Caco-2 (cell line): Measurements from ENCODE around the gene DIPK2B. TPM values are rescaled to one million over a fixed set of nuclear protein-coding genes. Genes with fewer than 3 reads are reported as not detected.

ENCODE experiments used
- BruUV-seq: library from RNA; stranded (reverse); fragments of 400-500 nt; replicated peaks from 2 replicates; lab custom pipeline; 2021; lab: Mats Ljungman, UMichigan
- CTCF ChIA-PET: fragments of 300-600 bp; sonication (Branson Sonifier 250); formaldehyde crosslinking; loops from one replicate; lab custom pipeline; 2022; ENCODE audit warnings: antibody characterized with exemption; lab: Charles Lee
- POLR2A ChIA-PET: fragments of 300-600 bp; sonication (Branson Sonifier 250); formaldehyde crosslinking; loops from one replicate; lab custom pipeline; 2022; ENCODE audit warnings: antibody characterized with exemption; lab: Charles Lee
- DNase-seq, 2 experiments: peaks; one replicate each; pipeline versions ENCODE4 v3.0.0 to v3.0.0-alpha.2; 2020 to 2022
- H3K27me3 ChIP-seq: replicated peaks from 2 replicates; pipeline ENCODE4 v1.6.0; 2011; ENCODE audit warnings: low read length; ENCODE audit not compliant: control insufficient read depth, insufficient read depth
- H3K36me3 ChIP-seq: 2 replicates; pipeline ENCODE4 v1.5.1; 2011; ENCODE audit warnings: low read length; ENCODE audit not compliant: control insufficient read depth, insufficient read depth
- H3K4me1 ChIP-seq: fragments of 250-450 bp; sonication (Bioruptor Pico); 2 replicates; pipeline ENCODE4 v1.5.1; 2020; ENCODE audit warnings: mild to moderate bottlenecking
- H3K4me3 ChIP-seq: 2 replicates; pipeline ENCODE4 v1.5.1; 2011; ENCODE audit warnings: low read depth, mild to moderate bottlenecking, control low read depth, low read length
- H3K9me3 ChIP-seq: fragments of 250-450 bp; sonication (Bioruptor Pico); 2 replicates; pipeline ENCODE4 v1.5.1; 2020; ENCODE audit warnings: mild to moderate bottlenecking, moderate library complexity
- H3K27ac Mint-ChIP-seq: one replicate; pipeline ENCODE4 v1.8.0; 2022; ENCODE audit warnings: mixed read lengths; ENCODE audit not compliant: unreplicated experiment
- H3K27me3 Mint-ChIP-seq: one replicate; pipeline ENCODE4 v1.8.0; 2022; ENCODE audit warnings: mixed read lengths; ENCODE audit not compliant: insufficient read depth, unreplicated experiment
- H3K36me3 Mint-ChIP-seq: one replicate; pipeline ENCODE4 v1.8.0; 2022; ENCODE audit warnings: mild to moderate bottlenecking, mixed read lengths; ENCODE audit not compliant: insufficient read depth, unreplicated experiment
- H3K4me1 Mint-ChIP-seq: one replicate; pipeline ENCODE4 v1.8.0; 2022; ENCODE audit warnings: low read depth, mixed read lengths; ENCODE audit not compliant: unreplicated experiment
- H3K4me3 Mint-ChIP-seq: one replicate; pipeline ENCODE4 v1.8.0; 2022; ENCODE audit warnings: mild to moderate bottlenecking, moderate library complexity, mixed read lengths; ENCODE audit not compliant: unreplicated experiment
- H3K9me3 Mint-ChIP-seq: one replicate; pipeline ENCODE4 v1.8.0; 2022; ENCODE audit warnings: mixed read lengths; ENCODE audit not compliant: unreplicated experiment
- intact Hi-C: fragments of 100-400 bp; cut with micrococcal nuclease; formaldehyde crosslinking; loops from one replicate; pipeline ENCODE4 v1.10.0; 2022; ENCODE audit not compliant: unreplicated experiment
- total RNA-seq: library from RNA; stranded (reverse); gene quantifications from 2 replicates; pipeline ENCODE4 v1.2.3, GENCODE V29; 2022
- TF ChIP-seq, protein P1 (sequence below), 2 experiments: fragments of 200-600 bp in 1 of 2; IDR thresholded peaks; 1 replicate in 1 of 2; 2 replicates in 1 of 2; pipeline versions ENCODE4 v1.5.1 to v1.8.0; 2011 to 2022; ENCODE audit warnings: antibody characterized with exemption in 1 of 2, control low read depth in 1 of 2, inconsistent platforms in 1 of 2, low read depth in 1 of 2, low read length in 1 of 2, mild to moderate bottlenecking in 1 of 2, moderate library complexity in 1 of 2; ENCODE audit not compliant: insufficient read depth in 1 of 2, severe bottlenecking in 1 of 2, unreplicated experiment in 1 of 2

Gene DIPK2B
- total RNA-seq, 1 experiment from 2014 or later = not detected

DNA sequence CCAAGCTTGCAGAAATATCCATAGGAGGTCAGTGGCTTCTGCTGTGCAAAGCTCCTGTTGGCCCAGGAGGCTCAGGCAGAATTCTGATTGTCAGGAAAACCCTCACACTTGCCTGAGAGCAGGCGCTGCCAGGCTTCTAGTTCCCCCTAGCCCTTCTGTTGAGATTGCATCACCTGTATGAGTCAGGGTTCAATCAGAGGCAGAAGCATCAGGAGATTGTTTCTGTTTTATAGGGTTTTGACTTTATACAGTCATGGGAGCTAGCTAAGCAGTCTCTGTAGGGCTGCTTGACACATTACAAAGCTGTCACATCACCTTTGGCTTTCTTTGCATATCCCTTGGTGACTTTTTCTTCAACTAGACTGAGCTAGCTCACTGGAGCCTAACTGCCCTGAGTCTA, 27.8 kb downstream of the DIPK2B start:
- H3K4me1 Mint-ChIP-seq = no peaks in the 10 kb centered on the region

DNA sequence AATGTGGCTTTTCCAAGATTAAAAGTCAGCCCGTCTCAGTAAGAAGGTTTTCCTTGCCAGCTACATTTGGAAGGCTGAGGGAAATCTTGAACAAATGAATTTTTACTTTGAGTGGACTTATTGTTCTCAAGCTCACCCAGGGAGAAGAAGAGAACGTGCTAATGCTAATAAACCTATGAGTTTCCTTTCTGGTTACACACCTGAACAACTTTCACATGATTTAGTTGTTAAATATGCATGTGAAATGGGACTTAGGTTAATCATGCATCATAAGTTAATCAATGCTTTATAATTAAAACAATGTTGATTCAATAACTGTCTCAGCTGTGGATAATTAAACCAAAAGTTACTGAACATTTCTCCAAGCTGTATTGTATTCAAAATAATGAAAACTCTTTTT, 33.9 kb downstream of the DIPK2B start:
- H3K36me3 Mint-ChIP-seq = no peaks in the 10 kb centered on the region
- POLR2A ChIA-PET = no interaction called here
- no peak overlapping the region for H3K4me3 Mint-ChIP-seq
- H3K9me3 Mint-ChIP-seq = no peaks in the 10 kb centered on the region
- no TSS peak for BruUV-seq
- TF ChIP-seq, protein P1, sequence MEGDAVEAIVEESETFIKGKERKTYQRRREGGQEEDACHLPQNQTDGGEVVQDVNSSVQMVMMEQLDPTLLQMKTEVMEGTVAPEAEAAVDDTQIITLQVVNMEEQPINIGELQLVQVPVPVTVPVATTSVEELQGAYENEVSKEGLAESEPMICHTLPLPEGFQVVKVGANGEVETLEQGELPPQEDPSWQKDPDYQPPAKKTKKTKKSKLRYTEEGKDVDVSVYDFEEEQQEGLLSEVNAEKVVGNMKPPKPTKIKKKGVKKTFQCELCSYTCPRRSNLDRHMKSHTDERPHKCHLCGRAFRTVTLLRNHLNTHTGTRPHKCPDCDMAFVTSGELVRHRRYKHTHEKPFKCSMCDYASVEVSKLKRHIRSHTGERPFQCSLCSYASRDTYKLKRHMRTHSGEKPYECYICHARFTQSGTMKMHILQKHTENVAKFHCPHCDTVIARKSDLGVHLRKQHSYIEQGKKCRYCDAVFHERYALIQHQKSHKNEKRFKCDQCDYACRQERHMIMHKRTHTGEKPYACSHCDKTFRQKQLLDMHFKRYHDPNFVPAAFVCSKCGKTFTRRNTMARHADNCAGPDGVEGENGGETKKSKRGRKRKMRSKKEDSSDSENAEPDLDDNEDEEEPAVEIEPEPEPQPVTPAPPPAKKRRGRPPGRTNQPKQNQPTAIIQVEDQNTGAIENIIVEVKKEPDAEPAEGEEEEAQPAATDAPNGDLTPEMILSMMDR (IDR thresholded peaks at IDR 0.05; ENCODE audit: insufficient read depth in 1 of 2, low read depth in 1 of 2, low read length in 1 of 2, severe bottlenecking in 1 of 2, unreplicated experiment in 1 of 2) = no peak
- H3K27me3 Mint-ChIP-seq = no peaks in the 10 kb centered on the region
- no peaks in the 10 kb centered on the region for H3K9me3 ChIP-seq
- no peak for DNase-seq
- H3K27me3 ChIP-seq = no peaks in the 10 kb centered on the region
- intact Hi-C loops = no loop called here
- no peaks in the 10 kb centered on the region for H3K4me1 ChIP-seq
- no peak overlapping the region for H3K27ac Mint-ChIP-seq
- no peaks in the 10 kb centered on the region for H3K36me3 ChIP-seq
- H3K4me1 Mint-ChIP-seq = no peaks in the 10 kb centered on the region
- no peak overlapping the region for H3K4me3 ChIP-seq
- CTCF ChIA-PET = no interaction called here

More for the DNA sequence above, 27.8 kb downstream of the DIPK2B start:
- H3K4me3 Mint-ChIP-seq = no peak overlapping the region
- Histone ChIP-seq H3K27me3 (no peaks in the 10 kb centered on the region), H3K4me1 (no peaks in the 10 kb centered on the region), H3K36me3 (no peaks in the 10 kb centered on the region), H3K9me3 (no peaks in the 10 kb centered on the region), H3K4me3 (no peak overlapping the region)
- ChIA-PET POLR2A (no interaction called here), CTCF (no interaction called here)
- H3K27ac Mint-ChIP-seq = no peak overlapping the region
- intact Hi-C loops = no loop called here
- BruUV-seq = no TSS peak
- no peak for DNase-seq
- TF ChIP-seq, protein P1 (IDR thresholded peaks at IDR 0.05; ENCODE audit: insufficient read depth in 1 of 2, low read depth in 1 of 2, low read length in 1 of 2, severe bottlenecking in 1 of 2, unreplicated experiment in 1 of 2) = no peak
- H3K36me3 Mint-ChIP-seq = no peaks in the 10 kb centered on the region
- H3K9me3 Mint-ChIP-seq = peaks cover 9% of the 10 kb centered on the region
- no peaks in the 10 kb centered on the region for H3K27me3 Mint-ChIP-seq

- BruUV-seq = no TSS peak
- POLR2A ChIA-PET = no interaction called here
Measured at GRCh38 chrX:45165726-45166125, 35.0 kb downstream of the DIPK2B start.

More at GRCh38 chrX:45165726-45166125, 35.0 kb downstream of the DIPK2B start:
- no peaks in the 10 kb centered on the region for H3K36me3 Mint-ChIP-seq
- no peak overlapping the region for H3K27ac Mint-ChIP-seq
- no peaks in the 10 kb centered on the region for H3K27me3 Mint-ChIP-seq
- Histone ChIP-seq H3K9me3 (no peaks in the 10 kb centered on the region), H3K27me3 (no peaks in the 10 kb centered on the region), H3K4me1 (no peaks in the 10 kb centered on the region), H3K36me3 (no peaks in the 10 kb centered on the region), H3K4me3 (no peak overlapping the region)
- intact Hi-C loops = no loop called here
- H3K4me1 Mint-ChIP-seq = no peaks in the 10 kb centered on the region
- DNase-seq = no peak
- TF ChIP-seq, protein P1 (IDR thresholded peaks at IDR 0.05; ENCODE audit: insufficient read depth in 1 of 2, low read depth in 1 of 2, low read length in 1 of 2, severe bottlenecking in 1 of 2, unreplicated experiment in 1 of 2) = no peak
- no peak overlapping the region for H3K4me3 Mint-ChIP-seq
- CTCF ChIA-PET = no interaction called here
- H3K9me3 Mint-ChIP-seq = peaks cover 8% of the 10 kb centered on the region
